ENCODE data around the gene MORC2. TPM values are rescaled to one million over a fixed set of nuclear protein-coding genes. Genes with fewer than 3 reads are reported as not detected.

MORC2 gene
- total RNA-seq, 1 experiment from 2014 or later: 12.0 TPM

GRCh38 chr22:30884211-30885000 lies 84.2 kb downstream of the MORC2 start:
- Histone ChIP-seq H3K27ac (ENCODE audit: low read length) (no peak overlapping the region), H3K79me2 (ENCODE audit: low read length) (no peaks in the 10 kb centered on the region), H4K20me1 (ENCODE audit: low read length) (no peaks in the 10 kb centered on the region), H2AFZ (ENCODE audit: low read length) (no peak overlapping the region), H3K9me2 (replicated peaks; ENCODE audit: low read length) (no peaks in the 10 kb centered on the region), H3K27me3 (ENCODE audit: low read length) (no peaks in the 10 kb centered on the region), H3F3A (ENCODE audit: low read length, unreplicated experiment) (no peaks in the 10 kb centered on the region), H3K9ac (ENCODE audit: low read length) (no peak overlapping the region), H3K4me2 (ENCODE audit: low read length) (no peak overlapping the region), H3K36me3 (ENCODE audit: low read depth, low read length) (no peaks in the 10 kb centered on the region), H3K4me1 (ENCODE audit: insufficient read depth, low read length) (no peaks in the 10 kb centered on the region), H3K4me3 (ENCODE audit: low read length) (no peak overlapping the region), H3K9me3 (ENCODE audit: low read length) (no peaks in the 10 kb centered on the region)
- intact Hi-C loops (cut with micrococcal nuclease): no loop called here
- TF ChIP-seq EZH2 (IDR thresholded peaks at IDR 0.05; ENCODE audit: low read length, unreplicated experiment) (no peak), EZH2phosphoT487 (IDR thresholded peaks at IDR 0.05; ENCODE audit: borderline replicate concordance, low read length) (no peak), CTCF (conservative IDR thresholded peaks at IDR 0.05; ENCODE audit: low read depth, low read length) (no peak)
- ChIA-PET CTCF (no interaction called here), POLR2A (ENCODE audit: unreplicated experiment) (no interaction called here)
- ATAC-seq (no peak), DNase-seq (no peak)
- no TSS peak for BruUV-seq (replicated peaks)

- Histone ChIP-seq H3K9me2 (replicated peaks; ENCODE audit: low read length) (no peaks in the 10 kb centered on the region), H3K27ac (ENCODE audit: low read length) (no peak overlapping the region), H2AFZ (ENCODE audit: low read length) (no peak overlapping the region), H3K27me3 (ENCODE audit: low read length) (no peaks in the 10 kb centered on the region), H3K9ac (ENCODE audit: low read length) (no peak overlapping the region), H3K9me3 (ENCODE audit: low read length) (no peaks in the 10 kb centered on the region), H3K4me2 (ENCODE audit: low read length) (no peak overlapping the region), H3F3A (ENCODE audit: low read length, unreplicated experiment) (no peaks in the 10 kb centered on the region), H3K4me1 (ENCODE audit: insufficient read depth, low read length) (no peaks in the 10 kb centered on the region), H4K20me1 (ENCODE audit: low read length) (no peaks in the 10 kb centered on the region), H3K79me2 (ENCODE audit: low read length) (no peaks in the 10 kb centered on the region), H3K4me3 (ENCODE audit: low read length) (no peak overlapping the region), H3K36me3 (ENCODE audit: low read depth, low read length) (no peaks in the 10 kb centered on the region)
- CTCF ChIA-PET: no interaction called here
- ATAC-seq (no peak), DNase-seq (no peak)
- no TSS peak for BruUV-seq (replicated peaks)
- intact Hi-C loops (cut with micrococcal nuclease): no loop called here
- no peak for TF ChIP-seq EZH2 (IDR thresholded peaks at IDR 0.05; ENCODE audit: low read length, unreplicated experiment)
- TF ChIP-seq CTCF (conservative IDR thresholded peaks at IDR 0.05; ENCODE audit: low read depth, low read length): no peak
- TF ChIP-seq EZH2phosphoT487 (IDR thresholded peaks at IDR 0.05; ENCODE audit: borderline replicate concordance, low read length): no peak
- POLR2A ChIA-PET (ENCODE audit: unreplicated experiment): no interaction called here
Measured at GRCh38 chr22:30883586-30884145, 84.9 kb downstream of the MORC2 start.

- ChIA-PET POLR2A (ENCODE audit: unreplicated experiment) (no interaction called here), CTCF (no interaction called here)
- ATAC-seq (no peak), DNase-seq (no peak)
- intact Hi-C loops (cut with micrococcal nuclease): no loop called here
- Histone ChIP-seq H3K9me2 (replicated peaks; ENCODE audit: low read length) (no peaks in the 10 kb centered on the region), H3K27me3 (ENCODE audit: low read length) (no peaks in the 10 kb centered on the region), H3K9me3 (ENCODE audit: low read length) (no peaks in the 10 kb centered on the region), H3K79me2 (ENCODE audit: low read length) (no peaks in the 10 kb centered on the region), H3K36me3 (ENCODE audit: low read depth, low read length) (no peaks in the 10 kb centered on the region), H4K20me1 (ENCODE audit: low read length) (no peaks in the 10 kb centered on the region), H3K27ac (ENCODE audit: low read length) (no peak overlapping the region), H3K4me1 (ENCODE audit: insufficient read depth, low read length) (no peaks in the 10 kb centered on the region), H3K4me3 (ENCODE audit: low read length) (no peak overlapping the region), H3K9ac (ENCODE audit: low read length) (no peak overlapping the region), H3F3A (ENCODE audit: low read length, unreplicated experiment) (no peaks in the 10 kb centered on the region), H3K4me2 (ENCODE audit: low read length) (no peak overlapping the region), H2AFZ (ENCODE audit: low read length) (no peak overlapping the region)
- no TSS peak for BruUV-seq (replicated peaks)
- TF ChIP-seq EZH2 (IDR thresholded peaks at IDR 0.05; ENCODE audit: low read length, unreplicated experiment) (no peak), EZH2phosphoT487 (IDR thresholded peaks at IDR 0.05; ENCODE audit: borderline replicate concordance, low read length) (no peak), CTCF (conservative IDR thresholded peaks at IDR 0.05; ENCODE audit: low read depth, low read length) (no peak)
Measured at GRCh38 chr22:30882974-30883533, 85.5 kb downstream of the MORC2 start.
